ENCODE measurements around the gene WIPF1.

- TF ChIP-seq SUZ12 (IDR thresholded peaks at IDR 0.05; ENCODE audit: extremely low read depth, insufficient read depth, insufficient read length) (no peak), YY1 (IDR thresholded peaks at IDR 0.05; ENCODE audit: insufficient read depth, insufficient read length) (no peak), ZNF274 (IDR thresholded peaks at IDR 0.05; ENCODE audit: low read depth, low read length) (no peak)
These were observed 12.8 kb upstream of the WIPF1 start for GRCh38 chr2:174610243-174610995.

All from NT2/D1 (cell line).